ENCODE data around the gene LRFN4. TPM values are rescaled to one million over a fixed set of nuclear protein-coding genes. Genes with fewer than 3 reads are reported as not detected.

The LRFN4 gene
- total and polyA plus RNA-seq, 4 donors: 0.75 to 3.4 (median 1.5) TPM; not detected in 1

- peaks cover 0 to 4% (median 0%) of the 10 kb centered on the region in 4 donors for H3K4me1 ChIP-seq (ENCODE audit: control insufficient read depth in 4 of 4, insufficient read depth in 4 of 4, low read length in 3 of 4)
- no peak overlapping the region for H3K27ac ChIP-seq (ENCODE audit: low read depth in 1 of 2, low read length in 2 of 2)
- WGBS: 97% methylated on average over 10 of the region's 10 CpGs
- TF ChIP-seq MAX (IDR thresholded peaks at IDR 0.05) (no peak), FOXA2 (IDR thresholded peaks at IDR 0.05) (no peak), GABPA (IDR thresholded peaks at IDR 0.05 in 1 of 2, conservative IDR thresholded peaks at IDR 0.05 in 1 of 2) (no peak), REST (IDR thresholded peaks at IDR 0.05) (no peak), JUND (IDR thresholded peaks at IDR 0.05) (no peak), HNF4G (IDR thresholded peaks at IDR 0.05) (no peak), ZBTB33 (IDR thresholded peaks at IDR 0.05) (no peak), RXRA (IDR thresholded peaks at IDR 0.05) (no peak), HNF4A (conservative IDR thresholded peaks at IDR 0.05) (no peak), FOXA1 (IDR thresholded peaks at IDR 0.05) (no peak), ATF3 (IDR thresholded peaks at IDR 0.05) (no peak), RAD21 (IDR thresholded peaks at IDR 0.05) (no peak), TAF1 (conservative IDR thresholded peaks at IDR 0.05) (no peak), YY1 (IDR thresholded peaks at IDR 0.05) (no peak), CTCF (IDR thresholded peaks at IDR 0.05; ENCODE audit: low read depth, low read length, missing input control) (no peak), EGR1 (IDR thresholded peaks at IDR 0.05; ENCODE audit: low read depth in 2 of 2) (no peak), SP1 (IDR thresholded peaks at IDR 0.05) (no peak)
- no peak for DNase-seq (ENCODE audit: low spot score)
- H3K9ac ChIP-seq (ENCODE audit: low read depth in 1 of 2, low read length in 2 of 2): no peak overlapping the region
- H3K36me3 ChIP-seq (ENCODE audit: control insufficient read depth in 4 of 4, insufficient read depth in 3 of 4, low read depth in 1 of 4, low read length in 3 of 4): peaks cover 14 to 65% (median 27%) of the 10 kb centered on the region in 4 donors
- no peak overlapping the region for H3K4me3 ChIP-seq (ENCODE audit: low read depth in 1 of 3, low read length in 3 of 3)
- H3K9me3 ChIP-seq (ENCODE audit: control insufficient read depth in 4 of 4, low read length in 3 of 4): no peaks in the 10 kb centered on the region
- H3K27me3 ChIP-seq (ENCODE audit: control insufficient read depth in 4 of 4, insufficient read depth in 4 of 4, low read length in 3 of 4): no peaks in the 10 kb centered on the region
Measured at GRCh38 chr11:66850235-66850587, 6.7 kb upstream of the LRFN4 start.

All from liver (tissue), 9 donors.